WTC11 (cell line): ENCODE measurements around the gene TRAP1. TPM values are rescaled to one million over a fixed set of nuclear protein-coding genes. Genes with fewer than 3 reads are reported as not detected.
A peak's percentile ranks its signal among the peaks of the same experiment; 100 is the strongest.
"Not testable (repeated sequence)": the region's sequence is repeated elsewhere in the genome, so short reads cannot be mapped to it uniquely, and the experiment has no call there.

Experiments
- ATAC-seq: fragments of 200-7000 bp; cut with Tn5 transposase; 2 replicates; pipeline ENCODE4 v1.10.0; 2021; ENCODE audit warnings: mild to moderate bottlenecking, moderate library complexity
- CTCF ChIA-PET: fragments of 300-600 bp; sonication (Branson Sonifier 250); formaldehyde crosslinking; loops from one replicate; lab custom pipeline; 2021; ENCODE audit warnings: antibody characterized with exemption; lab: Charles Lee
- POLR2A ChIA-PET: fragments of 350-600 bp; sonication (Branson Sonifier 250); formaldehyde crosslinking; loops from one replicate; lab custom pipeline; 2021; ENCODE audit warnings: antibody characterized with exemption; lab: Charles Lee
- DNase-seq: peaks from one replicate; pipeline ENCODE4 v3.0.0; 2021; ENCODE audit warnings: low spot score
- H3K27ac Mint-ChIP-seq: 2 replicates; pipeline ENCODE4 v1.8.0; 2021; ENCODE audit warnings: mixed read lengths
- H3K27me3 Mint-ChIP-seq: 2 replicates; pipeline ENCODE4 v1.8.0; 2021; ENCODE audit warnings: low read depth, mild to moderate bottlenecking, moderate library complexity, mixed read lengths
- H3K36me3 Mint-ChIP-seq: 2 replicates; pipeline ENCODE4 v1.8.0; 2021; ENCODE audit warnings: mixed read lengths
- H3K4me1 Mint-ChIP-seq: 2 replicates; pipeline ENCODE4 v1.8.0; 2022; ENCODE audit warnings: mixed read lengths
- H3K4me3 Mint-ChIP-seq: 2 replicates; pipeline ENCODE4 v1.8.0; 2021; ENCODE audit warnings: mild to moderate bottlenecking, moderate library complexity, mixed read lengths
- H3K9me3 Mint-ChIP-seq: 2 replicates; pipeline ENCODE4 v1.8.0; 2021; ENCODE audit warnings: mixed read lengths
- FOXJ3 ChIP-seq: sonication (generic); formaldehyde crosslinking; IDR thresholded peaks from 2 replicates; pipeline ENCODE4 v1.9.0; 2021; ENCODE audit warnings: missing genetic modification reagents, mild to moderate bottlenecking, borderline replicate concordance
- GTF2I ChIP-seq: fragments of 250-450 bp; sonication (Bioruptor Pico); conservative IDR thresholded peaks from 2 replicates; pipeline ENCODE4 v1.4.0; 2021; ENCODE audit warnings: mild to moderate bottlenecking
- IRF2 ChIP-seq: sonication (generic); formaldehyde crosslinking; IDR thresholded peaks from 2 replicates; pipeline ENCODE4 v1.8.0; 2022; ENCODE audit warnings: low read depth, missing genetic modification reagents, borderline replicate concordance
- MLX ChIP-seq: sonication (generic); formaldehyde crosslinking; IDR thresholded peaks from 2 replicates; pipeline ENCODE4 v1.8.1; 2023; ENCODE audit warnings: mild to moderate bottlenecking, missing genetic modification reagents, moderate library complexity
- MYBL2 ChIP-seq: sonication (generic); formaldehyde crosslinking; IDR thresholded peaks from 2 replicates; pipeline ENCODE4 v1.8.1; 2023; ENCODE audit warnings: mild to moderate bottlenecking, moderate library complexity, missing genetic modification reagents
- NFATC4 ChIP-seq: fragments of 250-450 bp; sonication (Bioruptor Pico); IDR thresholded peaks from 2 replicates; pipeline ENCODE4 v1.9.0; 2021; ENCODE audit warnings: mild to moderate bottlenecking
- SOX15 ChIP-seq: fragments of 250-450 bp; sonication (Bioruptor Pico); IDR thresholded peaks from 2 replicates; pipeline ENCODE4 v1.9.0; 2021; ENCODE audit warnings: mild to moderate bottlenecking
- ZSCAN18 ChIP-seq: fragments of 250-450 bp; sonication (Bioruptor Pico); IDR thresholded peaks from 2 replicates; pipeline ENCODE4 v2.1.2; 2022; ENCODE audit warnings: mild to moderate bottlenecking, moderate library complexity
- total RNA-seq: library from RNA; stranded (reverse); gene quantifications from 3 replicates; pipeline ENCODE4 v1.2.3, GENCODE V29; 2021

Gene TRAP1
- total RNA-seq, 1 experiment from 2014 or later, result 285 TPM

GRCh38 chr16:3609895-3610697 is 107.2 kb downstream of the TRAP1 start:
- Mint-ChIP-seq H3K4me1 (peaks cover 23% of the 10 kb centered on the region), H3K27ac (peak overlapping the region; percentile 26; the same call in 1 of the 2 replicates), H3K4me3 (peak overlapping the region; percentile 99), H3K36me3 (peaks cover 11% of the 10 kb centered on the region), H3K9me3 (no peaks in the 10 kb centered on the region), H3K27me3 (no peaks in the 10 kb centered on the region)
- DNase-seq, result peak; percentile 1
- CTCF ChIA-PET, result interaction anchor here (1.2 kb wide), 1 partner anchor 44 kb away, joined by 3 read pairs; no protein-coding TSS in a partner anchor
- TF ChIP-seq MLX (CRISPR knock-in tag) (no peak), ZSCAN18 (CRISPR knock-in tag) (no peak), IRF2 (CRISPR knock-in tag) (no peak)
- no peak for ATAC-seq
- POLR2A ChIA-PET, result no interaction called here

DNA sequence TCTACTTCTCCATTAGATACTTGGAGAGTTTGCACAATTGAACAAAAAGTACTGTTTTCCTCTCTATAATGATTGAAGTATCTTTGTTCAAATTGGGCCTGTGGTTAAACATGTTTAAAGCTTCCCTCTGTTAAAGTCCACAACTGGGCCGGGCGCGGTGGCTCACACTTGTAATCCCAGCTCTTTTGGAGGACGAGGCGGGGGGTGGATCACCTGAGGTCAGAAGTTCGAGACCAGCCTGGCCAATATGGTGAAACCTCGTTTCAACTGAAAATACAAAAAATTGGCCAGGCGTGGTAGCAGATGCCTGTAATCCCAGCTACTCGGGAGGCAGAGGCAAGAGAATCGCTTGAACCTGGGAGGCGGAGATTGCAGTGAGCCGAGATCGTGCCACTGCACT is 108.3 kb downstream of the TRAP1 start:
- H3K9me3 Mint-ChIP-seq, CTCF ChIA-PET, DNase-seq, H3K27ac Mint-ChIP-seq, H3K27me3 Mint-ChIP-seq, POLR2A ChIA-PET, H3K4me3 Mint-ChIP-seq, ATAC-seq: not testable (repeated sequence)
- Mint-ChIP-seq H3K36me3 (peaks cover 11% of the 10 kb centered on the region), H3K4me1 (peaks cover 23% of the 10 kb centered on the region)

- ATAC-seq, result no peak
- H3K4me3 Mint-ChIP-seq, result no peak overlapping the region
- no peak for TF ChIP-seq FOXJ3 (CRISPR knock-in tag)
- TF ChIP-seq NFATC4 (CRISPR knock-in tag), result no peak
- no peak for TF ChIP-seq GTF2I (CRISPR knock-in tag)
- no peak for TF ChIP-seq SOX15 (CRISPR knock-in tag)
- no peak for TF ChIP-seq MYBL2 (CRISPR knock-in tag)
These were observed 109.3 kb downstream of the TRAP1 start for GRCh38 chr16:3608069-3608468.

More at GRCh38 chr16:3608069-3608468, 109.3 kb downstream of the TRAP1 start:
- ChIA-PET POLR2A (no interaction called here), CTCF (no interaction called here)
- Mint-ChIP-seq H3K9me3 (no peaks in the 10 kb centered on the region), H3K4me1 (peaks cover 18% of the 10 kb centered on the region), H3K36me3 (peaks cover 18% of the 10 kb centered on the region), H3K27me3 (no peaks in the 10 kb centered on the region), H3K27ac (no peak overlapping the region)
- DNase-seq, result peak; percentile 0

Other genes with a start within 250 kb of the TRAP1 start
- not detected in 3 replicates for gene C16orf90, start 222.0 kb downstream of the TRAP1 start, total RNA-seq
- gene CLUAP1, start 216.5 kb downstream of the TRAP1 start, total RNA-seq, result 11.1 to 13.7 TPM (median 12.6 TPM) in 3 replicates
- 0.23 to 0.66 TPM (median 0.26 TPM) in 3 replicates for gene NLRC3, start 140.1 kb downstream of the TRAP1 start, total RNA-seq
- gene SLX4, start 105.9 kb downstream of the TRAP1 start, total RNA-seq, result 16.3 to 18.0 TPM (median 16.7 TPM) in 3 replicates
- 13.5 to 15.7 TPM (median 13.9 TPM) in 3 replicates for gene DNASE1, start 62.8 kb downstream of the TRAP1 start, total RNA-seq
- gene CREBBP, start 163.2 kb upstream of the TRAP1 start, total RNA-seq, result 46.3 to 53.4 TPM (median 49.6 TPM) in 3 replicates